HG03066 (cell line): ENCODE data around the gene USP12.
"Not testable (repeated sequence)": the region's sequence is repeated elsewhere in the genome, so short reads cannot be mapped to it uniquely, and the experiment has no call there.

ENCODE experiments used
- ATAC-seq: cut with Tn5 transposase; IDR thresholded peaks from one replicate; pipeline ENCODE4 v1.9.1; 2021; ENCODE audit warnings: low read depth; ENCODE audit not compliant: unreplicated experiment

The USP12 gene

DNA sequence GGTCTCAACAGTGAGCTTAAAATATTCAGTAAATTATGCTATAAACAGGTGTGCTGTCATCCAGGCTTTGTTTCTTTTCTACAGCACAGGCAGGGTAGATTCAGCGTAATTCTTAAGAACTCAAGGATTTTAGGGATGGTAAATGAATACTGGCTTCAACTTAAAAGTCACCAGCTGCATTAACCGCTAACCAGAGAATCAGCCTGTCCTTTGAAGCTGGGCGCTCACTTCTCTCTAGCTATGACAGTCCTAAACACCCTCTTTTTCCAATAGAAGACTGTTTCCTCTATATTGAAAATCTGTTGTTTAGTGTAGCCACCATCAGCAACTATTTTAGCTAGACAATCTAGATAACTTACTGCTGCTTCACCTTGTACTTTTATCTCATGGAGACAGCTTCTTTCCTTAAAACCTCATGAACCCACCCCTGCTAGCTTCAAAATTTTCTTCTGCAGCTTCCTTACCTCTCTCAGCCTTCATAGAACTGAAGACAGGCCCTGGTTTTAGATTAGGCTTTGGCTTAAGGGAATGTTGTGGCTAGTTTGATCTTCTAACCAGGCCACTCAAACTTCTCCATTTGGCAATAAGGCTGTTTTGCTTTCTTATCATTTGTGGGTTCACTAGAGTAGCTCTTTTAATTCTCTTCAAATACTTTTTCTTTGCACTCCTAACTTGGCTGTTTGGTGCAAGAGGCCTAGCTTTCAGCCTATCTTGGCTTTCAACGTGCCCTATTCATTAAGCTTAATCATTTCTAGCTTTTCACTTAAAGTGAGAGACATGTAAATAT is 89.5 kb downstream of the USP12 start:
- no peak for ATAC-seq

DNA sequence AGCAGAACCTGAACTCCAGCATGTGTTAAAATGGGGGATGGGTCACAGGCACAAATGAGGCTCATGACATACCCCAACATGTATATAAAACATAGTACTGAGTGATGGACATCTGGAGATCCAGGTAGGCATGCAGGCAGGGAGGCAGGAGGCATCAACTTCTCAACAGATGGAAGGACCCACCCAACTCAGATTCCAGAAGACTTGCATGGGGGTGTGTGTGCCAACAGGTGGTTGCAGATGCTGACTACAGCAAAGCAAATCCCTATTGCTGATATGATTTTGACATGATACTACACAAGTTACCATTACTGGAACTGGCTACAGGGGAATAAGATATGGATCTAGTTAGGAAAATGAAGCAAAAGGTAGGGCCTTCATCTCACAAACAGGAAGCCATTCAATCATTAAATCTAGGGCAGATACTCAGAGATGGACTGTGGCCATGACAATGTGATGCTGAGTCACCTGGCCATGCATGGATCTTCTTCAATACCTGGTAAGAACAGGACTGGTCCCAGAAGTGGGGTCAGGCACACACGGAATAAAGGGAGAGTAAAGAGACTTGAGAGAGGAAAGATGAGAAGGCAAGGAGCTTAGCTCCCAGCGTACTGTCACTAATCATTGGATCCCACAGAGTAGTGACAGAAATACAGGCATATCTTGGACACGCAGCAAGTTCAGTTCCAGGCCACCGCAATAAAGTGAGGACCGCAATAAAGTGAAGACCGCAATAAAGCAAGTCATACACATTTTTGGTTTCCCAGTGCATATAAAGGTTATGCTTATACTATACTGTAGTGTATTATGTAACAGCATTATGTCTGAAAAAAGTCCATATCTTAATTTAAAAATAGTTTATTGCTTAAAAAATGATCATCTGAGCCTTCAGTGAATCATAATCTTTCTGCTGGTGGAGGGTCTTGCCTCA is 91.3 kb downstream of the USP12 start:
- no peak for ATAC-seq

DNA sequence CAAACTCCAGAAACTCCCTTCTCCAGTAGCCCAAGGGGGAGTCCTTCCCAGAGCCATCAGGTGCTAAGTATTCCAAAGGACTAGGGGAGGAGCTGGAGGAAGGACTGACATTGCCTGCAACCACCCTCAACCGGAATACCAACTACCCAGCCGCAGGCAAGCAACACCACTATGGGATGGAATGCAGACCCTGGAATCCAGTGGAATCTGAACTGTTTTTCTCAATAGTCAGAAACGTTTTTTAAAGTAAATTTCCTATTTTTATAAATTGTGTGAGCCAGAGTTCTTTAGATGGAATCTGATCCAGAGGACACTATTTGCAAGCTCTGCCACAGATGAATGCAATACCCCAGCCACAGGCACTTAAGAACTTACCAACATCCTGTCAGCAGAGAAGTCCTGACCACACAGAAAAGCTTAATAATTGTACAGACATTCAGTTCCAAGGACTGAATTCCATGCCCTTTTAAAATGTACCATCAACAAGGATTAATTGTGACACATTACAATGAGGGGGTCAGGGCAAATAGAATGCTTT is 92.1 kb downstream of the USP12 start:
- ATAC-seq, result no peak

DNA sequence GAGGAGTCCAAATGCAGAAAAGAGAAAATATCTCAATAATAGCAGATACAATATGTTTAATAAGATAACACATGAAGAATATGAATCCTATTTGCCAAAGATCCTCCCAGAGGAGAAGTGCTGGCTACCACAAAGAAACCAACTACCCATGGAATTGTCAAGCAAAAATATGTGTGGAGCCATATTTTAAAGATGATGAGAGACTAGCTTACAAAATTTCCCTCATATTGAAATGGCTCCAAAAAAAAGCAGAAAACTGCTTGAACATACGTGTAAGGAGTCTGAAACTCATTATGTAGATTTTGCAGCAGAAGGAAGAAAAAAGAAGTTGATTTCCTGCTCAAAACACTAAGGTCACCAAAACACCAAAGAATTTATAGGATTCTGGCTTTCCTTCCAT is 94.2 kb downstream of the USP12 start:
- no peak for ATAC-seq

DNA sequence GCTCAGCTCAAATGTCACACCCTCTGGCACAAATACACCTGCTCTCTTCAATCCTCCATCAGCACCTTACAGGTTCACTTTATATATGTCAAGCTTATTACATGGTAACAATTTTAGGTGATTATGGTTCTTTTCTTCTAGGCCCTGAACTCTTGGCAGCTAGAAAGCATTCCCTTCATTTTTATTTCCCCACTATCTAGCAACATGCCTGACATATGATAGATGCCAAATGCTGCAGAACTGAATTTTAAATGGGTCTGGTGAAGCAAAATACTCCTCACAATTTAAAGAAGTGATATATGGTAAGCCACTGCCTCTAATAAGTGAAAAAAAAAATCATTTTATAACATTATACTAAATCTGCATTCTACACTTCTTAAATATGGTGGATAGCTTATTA is 95.2 kb downstream of the USP12 start:
- ATAC-seq, result no peak

DNA sequence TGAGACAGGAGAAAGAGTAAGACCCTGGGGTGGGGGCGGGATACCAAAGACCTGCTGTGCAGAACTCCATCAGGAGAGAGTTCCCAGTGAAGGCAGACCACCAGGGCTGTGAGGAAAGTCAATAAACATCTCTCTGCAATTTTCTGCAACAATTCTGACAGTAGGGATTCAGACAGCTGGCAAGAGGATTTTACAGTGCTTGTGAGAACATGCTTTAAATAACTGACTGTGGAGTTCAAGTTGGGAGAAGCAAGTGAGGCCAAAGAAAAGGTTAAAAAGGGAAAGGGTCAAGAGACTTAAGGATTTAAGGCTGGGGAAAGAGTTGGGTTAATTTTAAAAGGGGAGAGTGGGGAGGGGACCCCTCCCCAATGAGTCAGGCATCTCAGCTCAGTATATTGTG is 98.4 kb downstream of the USP12 start:
- no peak for ATAC-seq

- ATAC-seq, result not testable (repeated sequence)
Measured at GRCh38 chr13:27066123-27066522, 105.5 kb downstream of the USP12 start.

- no peak for ATAC-seq
Measured at GRCh38 chr13:27065582-27065981, 106.0 kb downstream of the USP12 start.

DNA sequence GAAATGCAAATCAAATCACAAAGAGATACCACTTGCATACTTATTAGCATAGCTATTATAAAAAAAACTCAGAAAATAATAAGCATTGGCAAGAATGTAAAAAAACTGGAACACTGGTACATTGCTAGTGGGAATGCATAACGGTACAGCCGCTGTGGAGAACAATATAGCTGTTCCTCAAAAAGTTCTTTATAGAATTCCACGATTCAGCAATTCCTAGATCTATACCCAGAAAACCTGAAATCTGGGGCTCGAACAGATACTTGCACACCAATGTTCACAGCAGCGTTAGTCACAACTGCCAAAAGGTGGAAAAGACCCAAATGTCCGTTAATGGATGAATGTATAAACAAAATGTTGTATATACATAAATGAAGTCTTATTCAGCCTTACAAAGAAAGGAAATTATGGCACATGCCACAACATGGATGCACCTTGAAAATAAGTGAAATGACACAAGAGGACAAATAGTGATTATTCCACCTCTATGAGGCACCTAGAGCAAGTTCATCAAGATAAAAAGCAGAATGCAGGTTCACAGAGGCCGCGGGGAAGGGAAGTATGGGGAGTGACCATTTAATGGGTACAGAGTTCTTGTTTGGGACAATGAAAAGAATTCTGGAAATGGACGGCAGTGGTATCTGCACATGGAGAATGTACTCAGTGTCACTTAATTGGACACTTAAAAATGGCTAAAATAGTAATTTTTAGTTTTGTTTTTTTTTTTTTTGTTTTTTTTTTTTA is 107.2 kb downstream of the USP12 start:
- ATAC-seq, result no peak

GRCh38 chr13:27057817-27058216 is 113.8 kb downstream of the USP12 start:
- no peak for ATAC-seq

DNA sequence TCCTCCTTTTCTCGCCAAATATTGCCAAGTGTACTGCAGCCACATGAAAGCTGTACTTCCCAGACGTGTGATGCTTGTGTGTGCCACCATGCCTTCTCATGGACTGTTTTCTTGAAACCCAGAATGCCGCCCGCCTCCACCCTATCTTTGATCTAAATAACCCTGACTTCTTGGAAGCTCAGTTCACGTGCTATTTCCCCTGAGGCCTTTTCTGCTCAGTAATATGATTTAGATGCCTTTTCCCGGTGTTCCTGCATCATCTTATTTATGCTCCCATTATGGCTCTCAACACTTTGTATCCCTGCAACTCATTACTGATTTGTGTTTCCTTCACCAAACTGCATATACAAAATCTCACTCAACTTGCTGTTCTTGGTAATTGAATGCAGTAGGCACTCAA is 116.1 kb downstream of the USP12 start:
- no peak for ATAC-seq

DNA sequence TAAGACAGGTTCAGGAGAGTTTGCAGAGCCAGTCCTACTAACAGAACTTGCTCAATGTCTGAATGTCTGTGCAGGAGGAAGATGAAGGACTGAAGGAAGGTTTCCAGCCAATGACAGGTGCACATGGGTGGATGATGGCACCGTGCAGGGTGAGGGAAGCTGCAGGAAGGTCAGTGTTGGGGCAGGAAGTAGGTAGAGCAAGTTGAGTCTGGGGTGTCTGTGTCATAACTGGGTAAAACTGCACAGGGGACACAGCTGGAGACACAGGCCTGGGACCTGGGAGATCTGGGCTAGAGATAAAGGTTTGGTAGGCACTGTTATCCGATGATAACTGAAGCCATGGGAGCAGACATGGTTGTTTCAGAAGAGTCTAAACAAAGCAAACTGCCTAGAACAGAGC is 116.9 kb downstream of the USP12 start:
- ATAC-seq, result no peak

- no peak for ATAC-seq
Measured at GRCh38 chr13:27053902-27054595, 117.6 kb downstream of the USP12 start.

DNA sequence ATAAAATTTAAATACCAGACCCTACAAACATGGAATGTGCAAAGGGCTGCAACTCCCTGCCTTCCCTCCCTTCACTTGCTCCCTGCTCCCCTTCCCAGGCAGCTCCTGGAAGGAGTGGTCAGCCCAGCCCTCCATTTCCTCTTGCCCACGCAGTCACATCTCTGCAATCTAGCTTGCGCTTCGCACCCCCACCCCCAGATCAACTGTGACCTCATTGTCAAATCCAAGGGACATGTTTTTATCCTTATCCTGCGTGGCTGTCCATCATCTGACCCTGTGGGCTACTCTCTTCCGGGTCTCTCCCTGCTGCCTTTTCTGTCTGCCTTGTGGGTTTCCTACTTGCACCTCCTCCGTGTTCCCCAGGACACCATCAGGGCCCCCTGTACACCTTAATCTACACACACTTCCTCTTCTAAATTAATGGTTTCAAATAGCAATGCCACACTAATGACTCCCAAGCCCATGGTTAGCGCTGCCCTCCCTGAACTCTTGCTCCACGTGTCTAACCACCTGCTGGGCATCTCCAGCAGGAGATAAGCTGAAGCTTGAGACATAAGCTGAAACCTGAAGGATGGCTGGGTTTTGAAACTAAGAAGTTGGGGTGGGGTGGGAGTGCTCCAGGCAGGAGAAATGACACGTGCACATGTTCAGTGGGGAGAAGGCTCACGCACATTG is 118.3 kb downstream of the USP12 start:
- ATAC-seq, result no peak

DNA sequence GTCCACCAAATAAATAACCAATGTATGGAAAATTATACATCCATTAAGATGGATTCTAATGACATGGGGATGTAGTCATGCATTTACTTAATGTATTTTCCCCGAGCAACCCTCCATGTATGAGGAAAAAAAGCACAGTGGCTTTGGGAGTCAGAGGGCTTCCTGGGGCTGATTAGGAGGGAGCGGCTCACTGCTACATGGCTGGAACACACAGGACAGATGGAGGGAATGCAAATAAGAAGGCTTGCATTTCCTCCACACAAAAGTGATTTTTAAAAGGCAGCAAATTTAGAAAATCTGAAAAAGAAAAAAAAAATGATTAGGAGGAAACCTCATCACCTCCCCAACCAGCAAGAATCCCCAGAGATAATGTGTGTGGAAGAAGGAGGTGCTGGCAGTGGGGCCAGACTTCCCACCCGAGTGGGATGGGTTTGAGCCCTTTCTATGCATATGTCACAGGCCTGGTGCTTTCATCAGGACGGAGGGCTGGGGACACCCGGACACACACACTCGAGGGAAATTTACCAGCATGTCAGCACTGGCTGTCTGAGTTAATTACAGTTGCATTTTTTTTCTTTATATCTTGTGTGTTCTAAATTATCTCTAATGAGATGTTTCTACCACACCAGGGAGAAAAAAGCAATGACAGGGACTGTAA is 118.9 kb downstream of the USP12 start:
- no peak for ATAC-seq

GRCh38 chr13:27047081-27047480 is 124.5 kb downstream of the USP12 start:
- ATAC-seq, result no peak

- no peak for ATAC-seq
Measured at GRCh38 chr13:27044837-27045570, 126.6 kb downstream of the USP12 start.

DNA sequence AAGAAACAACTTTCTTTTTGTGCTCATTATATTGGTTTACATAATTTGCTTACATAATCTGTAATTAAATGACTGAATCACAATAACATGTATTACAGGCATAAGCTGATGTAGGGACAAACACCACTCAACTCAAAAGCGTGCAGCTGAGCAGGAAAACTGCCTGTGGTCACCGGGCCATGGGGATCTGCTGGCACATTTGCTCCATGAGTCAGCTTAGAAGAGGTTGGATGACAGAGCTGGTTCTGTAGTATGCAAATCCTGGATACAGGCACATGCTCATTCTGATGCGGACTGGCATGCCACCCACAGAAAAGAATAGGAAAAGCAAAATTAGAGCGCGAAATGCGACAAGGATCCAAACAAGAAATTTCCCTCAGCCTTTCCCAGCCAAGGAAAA is 128.6 kb downstream of the USP12 start:
- ATAC-seq, result no peak
